Uterus (tissue), 4 donors: ENCODE results near the gene CRYGB. TPM values are rescaled to one million over a fixed set of nuclear protein-coding genes. Genes with fewer than 3 reads are reported as not detected.

Source experiments
- DNase-seq, 2 donors: peaks; one replicate each; pipeline ENCODE4 v3.0.0-alpha.2; 2019 to 2020
- H3K27ac ChIP-seq, 2 donors: fragments of 200-600 bp; sonication (generic); 1 replicate in 1 of 2; 2 replicates in 1 of 2; pipeline ENCODE4 v1.5.1; 2016 to 2018
- H3K27me3 ChIP-seq, 2 donors: fragments of 200-600 bp; sonication (generic); one replicate each; pipeline ENCODE4 v1.5.1; 2018 to 2019; ENCODE audit warnings: control low read depth in 1 of 2
- H3K36me3 ChIP-seq, 2 donors: fragments of 200-600 bp; sonication (generic); one replicate each; pipeline ENCODE4 v1.5.1; 2019; ENCODE audit warnings: control low read depth in 1 of 2
- H3K4me1 ChIP-seq, 2 donors: fragments of 200-600 bp; sonication (generic); one replicate each; pipeline ENCODE4 v1.5.1; 2018 to 2019; ENCODE audit warnings: control low read depth in 1 of 2
- H3K4me3 ChIP-seq, 2 donors: fragments of 200-600 bp; sonication (generic); 1 replicate in 1 of 2; 2 replicates in 1 of 2; pipeline ENCODE4 v1.5.1; 2018 to 2019; ENCODE audit warnings: mild to moderate bottlenecking in 1 of 2
- H3K9me3 ChIP-seq, 2 donors: fragments of 200-600 bp; sonication (generic); one replicate each; pipeline ENCODE4 v1.5.1; 2019; ENCODE audit warnings: control low read depth in 1 of 2
- POLR2A ChIP-seq, 2 donors: fragments of 450-650 bp; IDR thresholded peaks; one replicate each; pipeline ENCODE4 v1.6.1; 2016; ENCODE audit warnings: antibody characterized with exemption in 2 of 2, mild to moderate bottlenecking in 1 of 2, moderate library complexity in 1 of 2
- intact Hi-C: fragments of 100-400 bp; cut with DNase I; formaldehyde crosslinking; loops from one replicate; pipeline ENCODE4 v1.15.1; 2023; ENCODE audit warnings: low total_unique reads
- total RNA-seq, 4 donors: library from RNA; depleted of rRNA in 3 of 4; stranded (reverse); fragments of >200 nt in 3 of 4; gene quantifications; one replicate each; pipeline versions ENCODE4 v1.1.0 to v1.2.4, GENCODE V29; 2014 to 2023
- TF ChIP-seq, protein P1 (sequence below), 4 experiments: fragments of 200-600 bp in 2 of 4; fragments of 450-650 bp in 2 of 4; sonication (generic) in 2 of 4; IDR thresholded peaks; one replicate each; pipeline ENCODE4 v1.5.1; 2016 to 2019; ENCODE audit warnings: antibody characterized with exemption in 4 of 4, mild to moderate bottlenecking in 2 of 4, moderate library complexity in 1 of 4
- donor health status: DM: yes; HTN: yes; CAD: no.

CRYGB gene
- total RNA-seq: not detected

DNA sequence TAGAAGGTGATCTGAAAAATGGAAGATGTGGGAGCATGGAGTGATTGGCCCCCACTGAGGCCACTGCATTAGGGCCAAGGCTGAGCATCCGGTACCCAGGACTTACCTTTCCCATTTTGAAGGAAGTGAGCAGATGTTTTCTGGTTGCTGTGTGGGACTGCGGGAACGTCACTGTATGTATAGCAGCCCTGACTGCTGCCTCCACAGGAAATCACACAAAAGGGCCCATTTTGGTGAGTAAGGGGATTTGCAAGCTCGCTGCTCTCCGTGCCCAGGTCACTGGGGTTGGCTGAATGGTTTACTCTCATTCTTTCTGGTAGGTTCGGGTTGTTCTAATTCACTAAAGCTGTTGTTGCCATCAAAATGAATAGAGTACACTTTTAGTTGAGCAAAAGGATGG, at the start of gene CRYGB:
CRYGB (minus strand) TSS at position 153 of the 400 bp plus-strand sequence; CDS start at position 115, 38 bp downstream.
- H3K27me3 ChIP-seq: no peaks in the 10 kb centered on the region
- no peaks in the 10 kb centered on the region for H3K36me3 ChIP-seq
- no peak within 1 kb of the TSS for H3K4me3 ChIP-seq
- TF ChIP-seq, protein P1, sequence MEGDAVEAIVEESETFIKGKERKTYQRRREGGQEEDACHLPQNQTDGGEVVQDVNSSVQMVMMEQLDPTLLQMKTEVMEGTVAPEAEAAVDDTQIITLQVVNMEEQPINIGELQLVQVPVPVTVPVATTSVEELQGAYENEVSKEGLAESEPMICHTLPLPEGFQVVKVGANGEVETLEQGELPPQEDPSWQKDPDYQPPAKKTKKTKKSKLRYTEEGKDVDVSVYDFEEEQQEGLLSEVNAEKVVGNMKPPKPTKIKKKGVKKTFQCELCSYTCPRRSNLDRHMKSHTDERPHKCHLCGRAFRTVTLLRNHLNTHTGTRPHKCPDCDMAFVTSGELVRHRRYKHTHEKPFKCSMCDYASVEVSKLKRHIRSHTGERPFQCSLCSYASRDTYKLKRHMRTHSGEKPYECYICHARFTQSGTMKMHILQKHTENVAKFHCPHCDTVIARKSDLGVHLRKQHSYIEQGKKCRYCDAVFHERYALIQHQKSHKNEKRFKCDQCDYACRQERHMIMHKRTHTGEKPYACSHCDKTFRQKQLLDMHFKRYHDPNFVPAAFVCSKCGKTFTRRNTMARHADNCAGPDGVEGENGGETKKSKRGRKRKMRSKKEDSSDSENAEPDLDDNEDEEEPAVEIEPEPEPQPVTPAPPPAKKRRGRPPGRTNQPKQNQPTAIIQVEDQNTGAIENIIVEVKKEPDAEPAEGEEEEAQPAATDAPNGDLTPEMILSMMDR (IDR thresholded peaks at IDR 0.05): no peak
- no peak for TF ChIP-seq POLR2A (IDR thresholded peaks at IDR 0.05)
- intact Hi-C loops: no loop called here
- no peaks in the 10 kb centered on the region for H3K9me3 ChIP-seq
- H3K27ac ChIP-seq: no peak within 1 kb of the TSS
- DNase-seq: no peak
- no peaks in the 10 kb centered on the region for H3K4me1 ChIP-seq

DNA sequence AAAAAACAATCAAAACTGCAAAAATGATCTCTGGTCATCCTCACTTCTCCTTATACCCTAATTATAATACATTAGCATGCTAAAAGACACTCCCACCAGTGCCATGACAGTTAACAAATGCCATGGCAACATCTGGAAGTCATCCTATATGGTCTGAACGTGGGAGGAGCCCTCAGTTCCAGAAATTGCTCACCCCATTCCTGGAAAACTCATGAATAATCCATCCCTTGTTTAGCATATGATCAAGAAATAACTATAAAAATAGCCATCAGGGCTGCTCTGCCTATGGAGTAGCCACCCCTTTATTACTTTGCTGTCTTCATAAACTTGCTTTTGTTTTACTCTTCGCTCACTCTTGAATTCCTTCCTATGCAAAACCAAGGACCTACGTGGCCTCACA, 49.6 kb upstream of the CRYGB start:
- no peak overlapping the region for H3K27ac ChIP-seq
- no peak overlapping the region for H3K4me3 ChIP-seq
- no peak for DNase-seq
- TF ChIP-seq, protein P1 (IDR thresholded peaks at IDR 0.05): no peak
- TF ChIP-seq POLR2A (IDR thresholded peaks at IDR 0.05): no peak
- no peaks in the 10 kb centered on the region for H3K36me3 ChIP-seq
- intact Hi-C loops: no loop called here
- no peaks in the 10 kb centered on the region for H3K4me1 ChIP-seq
- no peaks in the 10 kb centered on the region for H3K9me3 ChIP-seq
- no peaks in the 10 kb centered on the region for H3K27me3 ChIP-seq

GRCh38 chr2:208192611-208193236, 46.8 kb upstream of the CRYGB start:
- H3K4me1 ChIP-seq: no peaks in the 10 kb centered on the region
- no peak for TF ChIP-seq POLR2A (IDR thresholded peaks at IDR 0.05)
- TF ChIP-seq, protein P1 (IDR thresholded peaks at IDR 0.05): no peak
- no peaks in the 10 kb centered on the region for H3K9me3 ChIP-seq
- no peak for DNase-seq
- H3K27me3 ChIP-seq: no peaks in the 10 kb centered on the region
- H3K4me3 ChIP-seq: no peak overlapping the region
- no peak overlapping the region for H3K27ac ChIP-seq
- H3K36me3 ChIP-seq: no peaks in the 10 kb centered on the region
- intact Hi-C loops: no loop called here

GRCh38 chr2:208189810-208190503, 44.0 kb upstream of the CRYGB start, which contains the start of gene C2orf80:
Gene C2orf80, minus strand, starts transcription at chr2:208190030. Its CDS starts 3,044 bp downstream, at chr2:208186986.
- Histone ChIP-seq H3K36me3 (no peaks in the 10 kb centered on the region), H3K27me3 (no peaks in the 10 kb centered on the region), H3K9me3 (no peaks in the 10 kb centered on the region), H3K4me1 (no peaks in the 10 kb centered on the region), H3K4me3 (no peak within 1 kb of the TSS), H3K27ac (no peak within 1 kb of the TSS)
- DNase-seq: no peak
- TF ChIP-seq, protein P1 (IDR thresholded peaks at IDR 0.05): no peak
- no peak for TF ChIP-seq POLR2A (IDR thresholded peaks at IDR 0.05)
- intact Hi-C loops: no loop called here

GRCh38 chr2:208189069-208189809, 43.3 kb upstream of the CRYGB start:
- intact Hi-C loops: no loop called here
- no peak overlapping the region for H3K4me3 ChIP-seq
- no peak for DNase-seq
- no peaks in the 10 kb centered on the region for H3K4me1 ChIP-seq
- TF ChIP-seq POLR2A (IDR thresholded peaks at IDR 0.05): no peak
- TF ChIP-seq, protein P1 (IDR thresholded peaks at IDR 0.05): no peak
- no peaks in the 10 kb centered on the region for H3K36me3 ChIP-seq
- no peaks in the 10 kb centered on the region for H3K9me3 ChIP-seq
- H3K27me3 ChIP-seq: no peaks in the 10 kb centered on the region
- H3K27ac ChIP-seq: no peak overlapping the region
